Upper lobe of left lung (tissue), 6 donors: ENCODE measurements around the gene MYO16. TPM values are rescaled to one million over a fixed set of nuclear protein-coding genes. Genes with fewer than 3 reads are reported as not detected.

Experiments
- ATAC-seq, 2 donors: fragments of 200-7000 bp; cut with Tn5 transposase; one replicate each; pipeline ENCODE4 v1.9.1; 2022; ENCODE audit warnings: mild to moderate bottlenecking in 2 of 2, moderate library complexity in 2 of 2; ENCODE audit not compliant: low FRiP score in 2 of 2
- DNase-seq, 2 donors: peaks; one replicate each; pipeline ENCODE4 v3.0.0-alpha.2; 2019 to 2020
- H3K27ac ChIP-seq, 4 donors: fragments of 200-600 bp; sonication (generic); one replicate each; pipeline ENCODE4 v1.5.1; 2016 to 2019
- H3K27me3 ChIP-seq, 4 donors: fragments of 200-600 bp; sonication (generic); one replicate each; pipeline ENCODE4 v1.5.1; 2017 to 2019
- H3K36me3 ChIP-seq, 4 donors: fragments of 200-600 bp; sonication (generic); one replicate each; pipeline ENCODE4 v1.5.1; 2016 to 2019
- H3K4me1 ChIP-seq, 4 donors: fragments of 200-600 bp; sonication (generic); one replicate each; pipeline ENCODE4 v1.5.1; 2018 to 2019
- H3K4me3 ChIP-seq, 4 donors: fragments of 200-600 bp; sonication (generic); one replicate each; pipeline ENCODE4 v1.5.1; 2017 to 2019; ENCODE audit warnings: mild to moderate bottlenecking in 2 of 4, moderate library complexity in 1 of 4
- H3K9me3 ChIP-seq, 4 donors: fragments of 200-600 bp; sonication (generic); one replicate each; pipeline ENCODE4 v1.5.1; 2018 to 2019
- EP300 ChIP-seq, 4 donors: sonication (generic); formaldehyde crosslinking; IDR thresholded peaks; one replicate each; pipeline ENCODE4 v1.5.1; 2017; ENCODE audit warnings: antibody characterized with exemption in 4 of 4, control low read depth in 2 of 4
- POLR2A ChIP-seq, 4 donors: fragments of 450-650 bp; IDR thresholded peaks; one replicate each; pipeline ENCODE4 v1.5.1; 2016 to 2017; ENCODE audit warnings: antibody characterized with exemption in 4 of 4, mild to moderate bottlenecking in 2 of 4
- POLR2AphosphoS5 ChIP-seq, 2 donors: sonication (generic); formaldehyde crosslinking; IDR thresholded peaks; one replicate each; pipeline ENCODE4 v1.5.1; 2017; ENCODE audit warnings: antibody characterized with exemption in 2 of 2
- WGBS, 2 donors: methylation state at CpG; one replicate each; pipeline ENCODE4 v1.1.5; 2017 to 2018; 5-methylcytosine and 5-hydroxymethylcytosine counted together
- total RNA-seq, 6 donors: library from RNA; depleted of rRNA in 4 of 6; stranded (reverse); fragments of >200 nt in 4 of 6; gene quantifications; one replicate each; pipeline versions ENCODE4 v1.1.0 to v1.2.1, GENCODE V29; 2016 to 2021
- TF ChIP-seq, protein P1 (sequence below), 6 experiments: fragments of 450-650 bp in 4 of 6; fragments of 200-600 bp in 2 of 6; sonication (generic) in 2 of 6; IDR thresholded peaks; one replicate each; pipeline ENCODE4 v1.5.1; 2016 to 2019; ENCODE audit warnings: antibody characterized with exemption in 6 of 6
- donor health status: DM: no; HTN: no; CAD: no; lungs with moderate emphysema.
- donor health status: DM: no; HTN: yes; CAD: no; lungs with severe emphysema.

The MYO16 gene
- total RNA-seq, 6 donors from 2014 or later, result under 0.01 to 0.55 (median 0.20) TPM; not detected in 1

DNA sequence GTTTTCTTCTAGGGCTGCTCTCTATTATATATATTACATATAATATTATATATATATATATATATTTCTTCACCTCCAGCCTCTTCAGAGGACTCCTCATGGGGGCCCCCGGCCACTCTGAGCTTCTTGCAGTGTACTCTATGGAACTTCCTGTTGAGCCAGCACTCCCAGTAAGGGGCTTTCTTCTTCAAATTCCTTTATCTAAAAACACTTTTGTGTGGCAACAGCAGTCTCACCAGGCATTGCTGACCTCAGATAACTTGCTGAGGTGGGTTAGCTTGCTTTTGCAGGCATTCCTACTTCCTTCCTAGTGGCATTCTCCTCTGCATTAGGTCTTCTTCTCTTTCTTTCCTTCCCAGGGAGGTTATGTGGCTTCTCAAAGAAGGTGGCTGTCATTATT is 381.5 kb downstream of the MYO16 start:
- Histone ChIP-seq H3K4me1 (no peaks in the 10 kb centered on the region), H3K36me3 (no peaks in the 10 kb centered on the region), H3K27ac (no peak overlapping the region), H3K27me3 (no peaks in the 10 kb centered on the region), H3K9me3 (no peaks in the 10 kb centered on the region), H3K4me3 (no peak overlapping the region)
- TF ChIP-seq POLR2AphosphoS5 (IDR thresholded peaks at IDR 0.05) (no peak), POLR2A (IDR thresholded peaks at IDR 0.05) (no peak), EP300 (IDR thresholded peaks at IDR 0.05) (no peak)
- TF ChIP-seq, protein P1, sequence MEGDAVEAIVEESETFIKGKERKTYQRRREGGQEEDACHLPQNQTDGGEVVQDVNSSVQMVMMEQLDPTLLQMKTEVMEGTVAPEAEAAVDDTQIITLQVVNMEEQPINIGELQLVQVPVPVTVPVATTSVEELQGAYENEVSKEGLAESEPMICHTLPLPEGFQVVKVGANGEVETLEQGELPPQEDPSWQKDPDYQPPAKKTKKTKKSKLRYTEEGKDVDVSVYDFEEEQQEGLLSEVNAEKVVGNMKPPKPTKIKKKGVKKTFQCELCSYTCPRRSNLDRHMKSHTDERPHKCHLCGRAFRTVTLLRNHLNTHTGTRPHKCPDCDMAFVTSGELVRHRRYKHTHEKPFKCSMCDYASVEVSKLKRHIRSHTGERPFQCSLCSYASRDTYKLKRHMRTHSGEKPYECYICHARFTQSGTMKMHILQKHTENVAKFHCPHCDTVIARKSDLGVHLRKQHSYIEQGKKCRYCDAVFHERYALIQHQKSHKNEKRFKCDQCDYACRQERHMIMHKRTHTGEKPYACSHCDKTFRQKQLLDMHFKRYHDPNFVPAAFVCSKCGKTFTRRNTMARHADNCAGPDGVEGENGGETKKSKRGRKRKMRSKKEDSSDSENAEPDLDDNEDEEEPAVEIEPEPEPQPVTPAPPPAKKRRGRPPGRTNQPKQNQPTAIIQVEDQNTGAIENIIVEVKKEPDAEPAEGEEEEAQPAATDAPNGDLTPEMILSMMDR (IDR thresholded peaks at IDR 0.05), result no peak
- ATAC-seq (no peak), DNase-seq (no peak)
- WGBS, 2 donors, result 29 to 54% methylated on average over 1 of the region's 1 CpG

DNA sequence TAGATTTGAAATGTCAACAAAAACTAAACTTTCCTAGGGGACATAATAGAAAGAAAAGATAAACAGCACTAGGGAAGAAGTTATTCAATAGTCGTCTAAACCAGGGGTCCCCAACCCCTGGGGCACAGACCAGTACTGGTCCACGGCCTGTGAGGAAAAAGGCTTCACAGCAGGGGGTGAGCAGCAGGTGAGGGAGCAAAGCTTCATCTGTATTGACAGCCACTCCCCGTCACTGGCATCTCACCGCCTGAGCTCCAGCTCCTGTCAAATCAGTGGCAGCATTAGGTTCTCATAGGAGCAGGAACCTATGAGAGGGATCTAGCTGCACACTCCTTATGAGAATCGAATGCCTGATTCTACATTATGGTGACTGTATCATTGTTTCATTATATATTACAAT is 382.7 kb downstream of the MYO16 start:
- ATAC-seq (no peak), DNase-seq (no peak)
- Histone ChIP-seq H3K36me3 (no peaks in the 10 kb centered on the region), H3K27me3 (no peaks in the 10 kb centered on the region), H3K4me1 (no peaks in the 10 kb centered on the region), H3K27ac (no peak overlapping the region), H3K9me3 (no peaks in the 10 kb centered on the region), H3K4me3 (no peak overlapping the region)
- WGBS, 2 donors, result 69 to 91% methylated on average over 5 of the region's 5 CpGs
- TF ChIP-seq EP300 (IDR thresholded peaks at IDR 0.05), result no peak
- TF ChIP-seq POLR2AphosphoS5 (IDR thresholded peaks at IDR 0.05), result no peak
- TF ChIP-seq, protein P1 (IDR thresholded peaks at IDR 0.05), result no peak
- no peak for TF ChIP-seq POLR2A (IDR thresholded peaks at IDR 0.05)

DNA sequence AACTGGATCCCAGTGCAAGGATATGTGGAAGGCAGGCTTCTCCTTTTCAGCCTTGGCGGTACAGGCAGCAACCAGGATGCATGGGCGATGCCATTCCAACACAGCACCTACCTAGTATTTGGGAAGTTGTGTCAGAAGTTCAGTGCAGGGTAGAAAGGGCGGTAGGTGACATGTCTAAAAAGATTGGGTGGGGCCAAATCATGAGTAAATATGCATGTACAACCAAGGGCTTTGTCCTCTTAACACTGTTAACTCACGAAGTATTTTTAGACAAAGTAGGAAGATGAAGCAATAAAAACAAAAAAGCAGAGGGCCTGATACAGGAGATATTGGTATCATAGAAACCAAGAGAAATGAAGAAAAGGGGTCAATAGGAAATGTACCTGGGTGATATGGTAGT is 392.1 kb downstream of the MYO16 start:
- no peaks in the 10 kb centered on the region for H3K36me3 ChIP-seq
- H3K27me3 ChIP-seq, result no peaks in the 10 kb centered on the region
- TF ChIP-seq EP300 (IDR thresholded peaks at IDR 0.05), result no peak
- TF ChIP-seq POLR2AphosphoS5 (IDR thresholded peaks at IDR 0.05), result no peak
- no peak for TF ChIP-seq POLR2A (IDR thresholded peaks at IDR 0.05)
- TF ChIP-seq, protein P1 (IDR thresholded peaks at IDR 0.05), result no peak
- ATAC-seq (no peak), DNase-seq (no peak)
- no peaks in the 10 kb centered on the region for H3K4me1 ChIP-seq
- no peaks in the 10 kb centered on the region for H3K9me3 ChIP-seq
- 96 to 97% methylated on average over 4 of the region's 4 CpGs for WGBS, 2 donors
- H3K27ac ChIP-seq, result no peak overlapping the region
- H3K4me3 ChIP-seq, result no peak overlapping the region

DNA sequence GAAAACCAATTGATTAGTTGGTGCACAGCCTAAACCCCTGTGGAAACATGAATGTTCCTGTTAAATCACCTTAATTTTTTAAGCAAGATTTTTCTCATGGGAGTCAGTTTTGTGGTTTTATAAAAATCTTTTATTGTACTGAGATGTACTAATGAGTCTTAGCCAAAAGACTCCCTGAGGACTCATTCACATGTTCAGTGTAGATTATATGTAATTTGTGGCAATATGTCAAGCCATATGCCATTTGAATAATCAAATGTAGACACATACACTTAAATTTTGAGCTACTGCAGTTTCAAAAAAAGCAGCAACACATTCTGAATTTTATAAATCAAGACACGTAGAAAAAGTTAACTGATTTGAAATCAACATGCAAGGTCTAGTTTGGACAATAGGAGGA is 395.2 kb downstream of the MYO16 start:
- H3K27me3 ChIP-seq, result no peaks in the 10 kb centered on the region
- DNase-seq, result no peak
- H3K4me1 ChIP-seq, result no peaks in the 10 kb centered on the region
- no peak overlapping the region for H3K4me3 ChIP-seq
- WGBS, 2 donors, result 92 to 94% methylated on average over 1 of the region's 1 CpG
- no peaks in the 10 kb centered on the region for H3K9me3 ChIP-seq
- TF ChIP-seq POLR2AphosphoS5 (IDR thresholded peaks at IDR 0.05) (no peak), POLR2A (IDR thresholded peaks at IDR 0.05) (no peak), EP300 (IDR thresholded peaks at IDR 0.05) (no peak)
- TF ChIP-seq, protein P1 (IDR thresholded peaks at IDR 0.05), result no peak
- ATAC-seq, result no peak
- H3K27ac ChIP-seq, result no peak overlapping the region
- H3K36me3 ChIP-seq, result no peaks in the 10 kb centered on the region

DNA sequence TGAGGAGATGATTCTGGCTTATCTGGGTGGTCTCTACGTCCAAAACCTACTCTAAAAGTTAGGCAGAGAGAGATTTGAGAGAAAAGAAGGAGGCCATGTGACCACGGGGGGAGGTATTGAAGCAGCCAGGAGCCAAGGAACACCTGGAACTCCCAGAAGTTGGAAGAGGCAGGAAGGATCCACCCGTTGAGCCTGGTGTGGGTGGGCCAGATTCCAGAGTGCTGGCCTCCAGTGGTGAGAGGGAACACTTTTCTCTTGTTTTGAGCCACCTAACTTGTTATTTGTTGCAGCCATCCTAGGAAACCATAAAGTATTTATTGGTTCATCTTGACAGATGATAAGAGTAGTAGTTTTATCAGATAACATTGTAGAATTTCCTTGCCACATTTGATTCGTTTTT is 396.9 kb downstream of the MYO16 start:
- H3K4me1 ChIP-seq, result no peaks in the 10 kb centered on the region
- no peak for DNase-seq
- no peaks in the 10 kb centered on the region for H3K27me3 ChIP-seq
- H3K4me3 ChIP-seq, result no peak overlapping the region
- TF ChIP-seq EP300 (IDR thresholded peaks at IDR 0.05) (no peak), POLR2AphosphoS5 (IDR thresholded peaks at IDR 0.05) (no peak), POLR2A (IDR thresholded peaks at IDR 0.05) (no peak)
- TF ChIP-seq, protein P1 (IDR thresholded peaks at IDR 0.05), result no peak
- WGBS, 2 donors, result 65 to 75% methylated on average over 4 of the region's 4 CpGs
- no peak for ATAC-seq
- no peak overlapping the region for H3K27ac ChIP-seq
- no peaks in the 10 kb centered on the region for H3K9me3 ChIP-seq
- H3K36me3 ChIP-seq, result no peaks in the 10 kb centered on the region
